SK-N-SH (cell line): ENCODE measurements around the gene ATP8A2. TPM values are rescaled to one million over a fixed set of nuclear protein-coding genes. Genes with fewer than 3 reads are reported as not detected.

Experiments used
- CTCF ChIA-PET: fragments of 300-600, 350-600 bp; formaldehyde crosslinking; extraction: SDS; loops from one replicate; lab custom pipeline; 2021; lab: Yijun Ruan, JAX
- POLR2A ChIA-PET: fragments of 350-600 bp; sonication (Branson Sonifier 250); formaldehyde crosslinking; extraction: SDS; loops from one replicate; lab custom pipeline; 2020; ENCODE audit warnings: antibody characterized with exemption, inconsistent platforms; lab: Yijun Ruan, JAX
- DNase-seq: peaks from one replicate; pipeline ENCODE4 v3.0.0; 2012
- H2AFZ ChIP-seq: fragments of 200-600 bp; sonication (generic); 2 replicates; pipeline ENCODE4 v1.8.1; 2016; ENCODE audit warnings: antibody characterized with exemption, mild to moderate bottlenecking, low read depth
- H3F3A ChIP-seq: fragments of 200-600 bp; sonication (generic); replicated peaks from 2 replicates; pipeline ENCODE3; 2016; ENCODE audit warnings: antibody characterized with exemption, mild to moderate bottlenecking; ENCODE audit not compliant: insufficient read depth
- H3K27ac ChIP-seq, 2 experiments: fragments of 200-500 bp in 1 of 2; fragments of 200-600 bp in 1 of 2; sonication (Bioruptor generic) in 1 of 2; sonication (generic), shearing (Covaris generic) in 1 of 2; 2 replicates each; pipeline versions ENCODE4 v1.5.1 to v1.6.1; 2014 to 2016; ENCODE audit warnings: low read depth in 2 of 2, inconsistent platforms in 1 of 2, low read length in 1 of 2, mild to moderate bottlenecking in 1 of 2, mixed read lengths in 1 of 2
- H3K27me3 ChIP-seq: fragments of 200-600 bp; sonication (generic), shearing (Covaris generic); 2 replicates; pipeline ENCODE4 v1.6.1; 2016; ENCODE audit warnings: mixed run types; ENCODE audit not compliant: insufficient read depth
- H3K36me3 ChIP-seq, 2 experiments: fragments of 200-500 bp in 1 of 2; fragments of 200-600 bp in 1 of 2; sonication (Bioruptor generic) in 1 of 2; sonication (generic) in 1 of 2; replicated peaks in 1 of 2; 2 replicates each; pipeline versions ENCODE3 to v1.5.1; 2014 to 2016; ENCODE audit warnings: low read length in 1 of 2, mild to moderate bottlenecking in 1 of 2; ENCODE audit not compliant: insufficient read depth in 2 of 2, control insufficient read depth in 1 of 2
- H3K4me1 ChIP-seq, 2 experiments: fragments of 200-500 bp in 1 of 2; fragments of 200-600 bp in 1 of 2; sonication (Bioruptor generic) in 1 of 2; sonication (generic), shearing (Covaris generic) in 1 of 2; 2 replicates each; pipeline versions ENCODE4 v1.5.1 to v1.6.1; 2014 to 2016; ENCODE audit warnings: low read depth in 1 of 2, low read length in 1 of 2, mixed run types in 1 of 2; ENCODE audit not compliant: insufficient read depth in 2 of 2, control insufficient read depth in 1 of 2
- H3K4me2 ChIP-seq: fragments of 200-600 bp; sonication (generic), shearing (Covaris generic); 2 replicates; pipeline ENCODE4 v1.6.1; 2017; ENCODE audit warnings: mixed run types
- H3K4me3 ChIP-seq, 2 experiments: fragments of 200-500 bp in 1 of 2; fragments of 200-600 bp in 1 of 2; sonication (Bioruptor generic) in 1 of 2; sonication (generic), shearing (Covaris generic) in 1 of 2; 2 replicates each; pipeline versions ENCODE4 v1.5.1 to v1.8.1; 2014 to 2016; ENCODE audit warnings: low read depth in 2 of 2, inconsistent platforms in 1 of 2, low read length in 1 of 2, mild to moderate bottlenecking in 1 of 2, mixed read lengths in 1 of 2, moderate library complexity in 1 of 2
- H3K79me2 ChIP-seq: fragments of 200-600 bp; sonication (generic); 2 replicates; pipeline ENCODE4 v1.8.1; 2017; ENCODE audit warnings: mild to moderate bottlenecking; ENCODE audit not compliant: insufficient read depth
- H3K9ac ChIP-seq: fragments of 200-600 bp; sonication (generic); 2 replicates; pipeline ENCODE4 v1.6.1; 2017; ENCODE audit warnings: mixed run types
- H3K9me2 ChIP-seq: fragments of 200-600 bp; sonication (generic); 2 replicates; pipeline ENCODE4 v1.6.1; 2017; ENCODE audit warnings: mixed run types
- H3K9me3 ChIP-seq: fragments of 200-600 bp; sonication (generic); 2 replicates; pipeline ENCODE4 v1.6.1; 2017; ENCODE audit warnings: mixed run types, mild to moderate bottlenecking, moderate library complexity
- H4K20me1 ChIP-seq: fragments of 200-600 bp; sonication (generic); 2 replicates; pipeline ENCODE4 v1.6.1; 2017; ENCODE audit warnings: mild to moderate bottlenecking, mixed run types; ENCODE audit not compliant: insufficient read depth
- CHD2 ChIP-seq: fragments of 150-350 bp; IDR thresholded peaks from 2 replicates; pipeline ENCODE4 v1.6.1; 2018; ENCODE audit warnings: low read length; ENCODE audit not compliant: partially characterized antibody
- ELF1 ChIP-seq: IDR thresholded peaks from 2 replicates; pipeline ENCODE4 v1.4.0; 2012
- EP300 ChIP-seq, 2 experiments: IDR thresholded peaks; 2 replicates each; pipeline versions ENCODE4 v1.4.0 to v1.6.1; 2012; ENCODE audit warnings: borderline replicate concordance in 1 of 2, low read depth in 1 of 2, low read length in 1 of 2
- EZH2phosphoT487 ChIP-seq: fragments of 200-600 bp; sonication (generic); IDR thresholded peaks from 2 replicates; pipeline ENCODE4 v1.6.1; 2017; ENCODE audit warnings: low read depth, mixed run types, mild to moderate bottlenecking, antibody characterized with exemption, moderate library complexity, borderline replicate concordance
- FOSL2 ChIP-seq: IDR thresholded peaks from 2 replicates; pipeline ENCODE4 v1.4.0; 2012; ENCODE audit warnings: low read depth, mild to moderate bottlenecking, moderate library complexity, borderline replicate concordance
- FOXJ3 ChIP-seq: sonication (generic); formaldehyde crosslinking; IDR thresholded peaks from 2 replicates; pipeline ENCODE4 v1.5.1; 2020; ENCODE audit warnings: mild to moderate bottlenecking, missing genetic modification reagents
- NFIC ChIP-seq: IDR thresholded peaks from 2 replicates; pipeline ENCODE4 v1.4.0; 2012; ENCODE audit warnings: borderline replicate concordance
- NRF1 ChIP-seq: IDR thresholded peaks from 2 replicates; pipeline ENCODE4 v1.6.1; 2012; ENCODE audit warnings: low read depth, mild to moderate bottlenecking, low read length
- POLR2AphosphoS5 ChIP-seq: IDR thresholded peaks from 2 replicates; pipeline ENCODE4 v1.6.1; 2012; ENCODE audit warnings: low read depth, low read length
- RCOR1 ChIP-seq: fragments of 150-350 bp; IDR thresholded peaks from 2 replicates; pipeline ENCODE4 v1.6.1; 2017; ENCODE audit warnings: antibody characterized with exemption, low read length
- RXRA ChIP-seq: IDR thresholded peaks from 2 replicates; pipeline ENCODE4 v1.4.0; 2012; ENCODE audit warnings: low read depth, mild to moderate bottlenecking, borderline replicate concordance
- SIN3A ChIP-seq: IDR thresholded peaks from 2 replicates; pipeline ENCODE4 v1.6.1; 2012; ENCODE audit warnings: low read depth, mild to moderate bottlenecking, low read length, moderate library complexity, borderline replicate concordance
- SMC3 ChIP-seq: IDR thresholded peaks from 2 replicates; pipeline ENCODE4 v1.6.1; 2012; ENCODE audit warnings: low read depth, low read length, improper control_type of control experiment
- YY1 ChIP-seq: IDR thresholded peaks from 2 replicates; pipeline ENCODE4 v1.4.0; 2012; ENCODE audit warnings: low read depth, mild to moderate bottlenecking
- whole genome bisulfite sequencing: methylation state at CpG from one replicate; pipeline ENCODE4 v1.1.6; 2017; ENCODE audit warnings: low lambda C conversion rate; 5-methylcytosine and 5-hydroxymethylcytosine counted together
- polyA plus RNA-seq, 3 experiments: library from polyadenylated mRNA; depleted of rRNA; stranded (reverse); fragments of >200 nt; gene quantifications; 2 replicates each; pipeline ENCODE4 v1.2.3, GENCODE V29; 2012
- TF ChIP-seq, protein P1 (sequence below): IDR thresholded peaks from 2 replicates; pipeline ENCODE4 v1.4.0; 2012; ENCODE audit warnings: low read depth
- TF ChIP-seq, protein P2 (sequence below): fragments of 200-600 bp; sonication (generic); IDR thresholded peaks from 2 replicates; pipeline ENCODE4 v1.6.1; 2017; ENCODE audit warnings: antibody characterized with exemption, mild to moderate bottlenecking, moderate library complexity
- TF ChIP-seq, protein P3 (sequence below): IDR thresholded peaks from 2 replicates; pipeline ENCODE4; 2012
- TF ChIP-seq, protein P4 (sequence below): IDR thresholded peaks from 2 replicates; pipeline ENCODE4 v1.4.0; 2012; ENCODE audit warnings: low read depth, borderline replicate concordance

ATP8A2 gene
- polyA plus RNA-seq, 1 of the 3 experiments (the other 2 are of a cell fraction): 0.02 TPM

DNA sequence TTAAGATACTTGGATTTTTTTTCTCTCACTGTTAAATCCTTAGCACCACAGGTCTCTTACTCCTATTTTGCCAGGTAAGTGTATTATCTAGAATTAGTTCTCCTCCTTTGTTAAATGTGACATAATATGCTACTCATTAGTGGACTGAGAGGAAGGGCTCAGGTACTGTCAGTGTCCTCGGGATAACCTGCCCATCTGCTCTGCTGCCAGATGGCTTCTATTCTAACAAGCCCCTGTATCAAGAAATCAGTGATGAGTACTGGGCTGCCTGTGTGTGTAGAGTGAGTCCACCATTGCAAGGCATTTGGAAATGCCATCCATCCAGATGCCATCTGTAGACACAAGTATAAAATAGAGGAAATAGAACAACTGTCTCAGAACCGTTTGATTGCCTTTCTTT, 209.6 kb downstream of the ATP8A2 start:
- Histone ChIP-seq H3K79me2 (no peaks in the 10 kb centered on the region), H3K9me3 (no peaks in the 10 kb centered on the region), H3K27ac (no peak overlapping the region), H3K4me1 (no peaks in the 10 kb centered on the region), H3K9ac (no peak overlapping the region), H3K4me3 (no peak overlapping the region), H3K27me3 (no peaks in the 10 kb centered on the region), H3K36me3 (no peaks in the 10 kb centered on the region), H2AFZ (no peak overlapping the region), H3F3A (no peaks in the 10 kb centered on the region), H4K20me1 (no peaks in the 10 kb centered on the region), H3K9me2 (no peaks in the 10 kb centered on the region), H3K4me2 (no peak overlapping the region)
- ChIA-PET CTCF (interaction anchor here (1.7 to 2.3 kb wide), 2 partner anchors 15 to 481 kb away, joined by 4 to 12 read pairs; no protein-coding TSS in a partner anchor), POLR2A (no interaction called here)
- DNase-seq: no peak
- TF ChIP-seq YY1 (no peak), RXRA (no peak), EP300 (IDR thresholded peaks at IDR 0.05; ENCODE audit: borderline replicate concordance in 1 of 2, low read depth in 1 of 2, low read length in 1 of 2) (no peak), NFIC (no peak), CHD2 (no peak), NRF1 (no peak), FOSL2 (no peak), EZH2phosphoT487 (no peak), POLR2AphosphoS5 (no peak), SMC3 (no peak), RCOR1 (no peak), SIN3A (no peak), ELF1 (no peak), FOXJ3 (CRISPR knock-in tag) (no peak)
- TF ChIP-seq, protein P1, sequence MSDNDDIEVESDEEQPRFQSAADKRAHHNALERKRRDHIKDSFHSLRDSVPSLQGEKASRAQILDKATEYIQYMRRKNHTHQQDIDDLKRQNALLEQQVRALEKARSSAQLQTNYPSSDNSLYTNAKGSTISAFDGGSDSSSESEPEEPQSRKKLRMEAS: no peak
- TF ChIP-seq, protein P2, sequence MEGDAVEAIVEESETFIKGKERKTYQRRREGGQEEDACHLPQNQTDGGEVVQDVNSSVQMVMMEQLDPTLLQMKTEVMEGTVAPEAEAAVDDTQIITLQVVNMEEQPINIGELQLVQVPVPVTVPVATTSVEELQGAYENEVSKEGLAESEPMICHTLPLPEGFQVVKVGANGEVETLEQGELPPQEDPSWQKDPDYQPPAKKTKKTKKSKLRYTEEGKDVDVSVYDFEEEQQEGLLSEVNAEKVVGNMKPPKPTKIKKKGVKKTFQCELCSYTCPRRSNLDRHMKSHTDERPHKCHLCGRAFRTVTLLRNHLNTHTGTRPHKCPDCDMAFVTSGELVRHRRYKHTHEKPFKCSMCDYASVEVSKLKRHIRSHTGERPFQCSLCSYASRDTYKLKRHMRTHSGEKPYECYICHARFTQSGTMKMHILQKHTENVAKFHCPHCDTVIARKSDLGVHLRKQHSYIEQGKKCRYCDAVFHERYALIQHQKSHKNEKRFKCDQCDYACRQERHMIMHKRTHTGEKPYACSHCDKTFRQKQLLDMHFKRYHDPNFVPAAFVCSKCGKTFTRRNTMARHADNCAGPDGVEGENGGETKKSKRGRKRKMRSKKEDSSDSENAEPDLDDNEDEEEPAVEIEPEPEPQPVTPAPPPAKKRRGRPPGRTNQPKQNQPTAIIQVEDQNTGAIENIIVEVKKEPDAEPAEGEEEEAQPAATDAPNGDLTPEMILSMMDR: no peak
- TF ChIP-seq, protein P3, sequence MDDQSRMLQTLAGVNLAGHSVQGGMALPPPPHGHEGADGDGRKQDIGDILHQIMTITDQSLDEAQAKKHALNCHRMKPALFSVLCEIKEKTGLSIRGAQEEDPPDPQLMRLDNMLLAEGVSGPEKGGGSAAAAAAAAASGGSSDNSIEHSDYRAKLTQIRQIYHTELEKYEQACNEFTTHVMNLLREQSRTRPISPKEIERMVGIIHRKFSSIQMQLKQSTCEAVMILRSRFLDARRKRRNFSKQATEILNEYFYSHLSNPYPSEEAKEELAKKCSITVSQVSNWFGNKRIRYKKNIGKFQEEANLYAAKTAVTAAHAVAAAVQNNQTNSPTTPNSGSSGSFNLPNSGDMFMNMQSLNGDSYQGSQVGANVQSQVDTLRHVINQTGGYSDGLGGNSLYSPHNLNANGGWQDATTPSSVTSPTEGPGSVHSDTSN: no peak
- TF ChIP-seq, protein P4, sequence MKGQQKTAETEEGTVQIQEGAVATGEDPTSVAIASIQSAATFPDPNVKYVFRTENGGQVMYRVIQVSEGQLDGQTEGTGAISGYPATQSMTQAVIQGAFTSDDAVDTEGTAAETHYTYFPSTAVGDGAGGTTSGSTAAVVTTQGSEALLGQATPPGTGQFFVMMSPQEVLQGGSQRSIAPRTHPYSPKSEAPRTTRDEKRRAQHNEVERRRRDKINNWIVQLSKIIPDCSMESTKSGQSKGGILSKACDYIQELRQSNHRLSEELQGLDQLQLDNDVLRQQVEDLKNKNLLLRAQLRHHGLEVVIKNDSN: no peak
- WGBS: 11% methylated on average over 2 of the region's 2 CpGs
